Peyer's patch (tissue), 4 donors: ENCODE data around the gene ADAT3.

ENCODE experiments used
- POLR2A ChIP-seq, 2 donors: fragments of 450-650 bp; IDR thresholded peaks; one replicate each; pipeline ENCODE4 v1.5.1; 2017; ENCODE audit warnings: antibody characterized with exemption in 2 of 2, mild to moderate bottlenecking in 2 of 2, moderate library complexity in 2 of 2
- TF ChIP-seq, protein P1 (sequence below), 6 experiments: fragments of 450-650 bp in 4 of 6; fragments of 200-600 bp in 2 of 6; sonication (generic) in 1 of 6; IDR thresholded peaks; one replicate each; pipeline ENCODE4 v1.5.1; 2017 to 2019; ENCODE audit warnings: antibody characterized with exemption in 6 of 6, mild to moderate bottlenecking in 3 of 6, moderate library complexity in 1 of 6

DNA sequence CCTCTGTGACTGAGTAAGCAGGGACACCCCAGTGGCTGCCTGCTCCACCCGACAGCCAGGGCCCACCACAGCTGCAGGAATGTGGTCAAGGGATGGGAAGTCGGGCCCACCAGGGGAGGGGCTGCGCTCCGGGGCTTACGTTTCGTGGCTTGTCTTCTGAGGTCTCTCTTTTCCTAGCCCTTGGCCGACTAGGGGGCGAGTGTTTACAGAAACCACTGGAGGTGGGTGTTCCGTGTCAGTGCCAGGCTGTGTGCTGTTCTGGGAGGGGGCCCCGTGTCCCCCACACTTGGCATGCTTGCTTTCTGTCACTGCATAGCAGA, 4.5 kb downstream of the ADAT3 start:
- no peak for TF ChIP-seq POLR2A (IDR thresholded peaks at IDR 0.05)
- TF ChIP-seq, protein P1, sequence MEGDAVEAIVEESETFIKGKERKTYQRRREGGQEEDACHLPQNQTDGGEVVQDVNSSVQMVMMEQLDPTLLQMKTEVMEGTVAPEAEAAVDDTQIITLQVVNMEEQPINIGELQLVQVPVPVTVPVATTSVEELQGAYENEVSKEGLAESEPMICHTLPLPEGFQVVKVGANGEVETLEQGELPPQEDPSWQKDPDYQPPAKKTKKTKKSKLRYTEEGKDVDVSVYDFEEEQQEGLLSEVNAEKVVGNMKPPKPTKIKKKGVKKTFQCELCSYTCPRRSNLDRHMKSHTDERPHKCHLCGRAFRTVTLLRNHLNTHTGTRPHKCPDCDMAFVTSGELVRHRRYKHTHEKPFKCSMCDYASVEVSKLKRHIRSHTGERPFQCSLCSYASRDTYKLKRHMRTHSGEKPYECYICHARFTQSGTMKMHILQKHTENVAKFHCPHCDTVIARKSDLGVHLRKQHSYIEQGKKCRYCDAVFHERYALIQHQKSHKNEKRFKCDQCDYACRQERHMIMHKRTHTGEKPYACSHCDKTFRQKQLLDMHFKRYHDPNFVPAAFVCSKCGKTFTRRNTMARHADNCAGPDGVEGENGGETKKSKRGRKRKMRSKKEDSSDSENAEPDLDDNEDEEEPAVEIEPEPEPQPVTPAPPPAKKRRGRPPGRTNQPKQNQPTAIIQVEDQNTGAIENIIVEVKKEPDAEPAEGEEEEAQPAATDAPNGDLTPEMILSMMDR (IDR thresholded peaks at IDR 0.05): no peak
